GM21515 (cell line): Measurements from ENCODE around the gene BCL11B.
"Not testable (repeated sequence)": the region's sequence is repeated elsewhere in the genome, so short reads cannot be mapped to it uniquely, and the experiment has no call there.

Experiments used
- ATAC-seq: cut with Tn5 transposase; IDR thresholded peaks from one replicate; pipeline ENCODE4 v1.9.1; 2021; ENCODE audit not compliant: unreplicated experiment

BCL11B gene

DNA sequence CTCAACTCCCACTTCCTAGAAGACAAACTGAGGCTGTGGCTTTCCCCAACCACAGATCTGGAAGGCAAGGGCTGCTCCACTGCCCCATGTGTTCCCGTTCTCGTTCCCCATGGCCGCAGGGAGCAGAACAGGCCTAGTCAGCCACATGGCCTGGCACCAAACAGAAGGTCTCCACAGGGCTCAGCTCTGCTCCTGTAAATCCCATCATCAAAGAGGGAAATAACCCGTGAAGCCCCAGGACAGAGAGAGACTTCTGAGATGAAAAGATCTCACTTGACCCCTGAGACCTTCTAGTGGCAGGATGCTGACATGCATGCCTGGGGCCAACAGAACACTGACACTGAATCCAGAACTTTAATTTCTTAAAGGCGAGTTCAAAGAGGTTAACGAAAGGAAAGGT, 68.9 kb downstream of the BCL11B start:
- no peak for ATAC-seq

DNA sequence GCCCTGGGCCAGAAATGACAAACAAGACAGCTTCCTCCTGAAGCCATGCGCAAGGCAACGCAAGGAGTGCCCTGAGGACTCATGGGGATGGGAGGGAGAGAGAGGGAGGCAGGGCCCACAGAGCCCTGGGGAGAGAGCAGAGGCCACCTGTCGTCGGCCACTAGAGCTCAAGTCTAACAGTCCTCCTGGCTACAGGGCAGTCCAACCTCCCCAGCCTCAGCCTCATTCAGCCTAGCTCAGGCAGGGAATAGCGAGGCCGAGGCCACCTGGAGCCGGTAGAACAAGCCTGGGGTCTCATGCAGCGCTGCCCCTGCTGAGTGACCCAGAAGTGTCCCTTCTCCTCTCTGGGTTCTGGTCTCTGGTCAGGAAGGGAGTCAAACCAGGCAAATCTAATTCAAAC, 69.5 kb downstream of the BCL11B start:
- ATAC-seq = no peak

DNA sequence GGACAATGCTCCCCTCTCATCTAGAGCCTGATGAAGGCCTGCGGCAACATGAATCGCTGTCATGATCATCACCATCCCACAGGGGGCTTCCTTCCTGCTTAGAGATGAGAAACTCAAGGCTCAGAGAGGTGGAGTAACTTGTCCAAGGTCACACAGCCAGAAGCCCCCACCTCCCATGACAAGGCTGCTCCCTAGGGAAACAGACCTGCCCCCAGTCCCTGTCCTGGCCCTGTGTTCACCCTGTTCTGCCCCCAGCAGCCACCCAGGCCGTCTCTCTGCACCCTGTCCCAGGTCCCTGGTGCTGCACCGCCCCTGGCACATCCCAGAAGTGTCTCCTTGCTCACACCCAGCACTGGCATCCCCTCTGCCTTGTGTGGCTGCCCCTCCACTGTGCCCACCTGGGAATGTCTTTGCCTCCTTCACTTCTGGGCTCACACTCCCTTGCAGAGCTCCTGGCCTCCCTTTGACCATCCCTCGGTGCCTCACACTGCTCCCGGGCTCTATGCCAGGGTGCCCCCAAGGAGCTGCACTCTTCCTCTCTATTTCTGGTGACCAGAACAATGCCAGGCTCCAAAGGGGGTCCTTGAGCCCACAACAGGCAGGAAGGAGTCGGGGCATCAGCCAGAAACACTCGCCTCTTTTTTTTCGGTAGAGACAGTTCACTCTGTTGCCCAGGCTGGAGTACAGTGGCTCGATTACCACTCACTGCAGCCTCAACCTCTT, 70.5 kb downstream of the BCL11B start:
- no peak for ATAC-seq

DNA sequence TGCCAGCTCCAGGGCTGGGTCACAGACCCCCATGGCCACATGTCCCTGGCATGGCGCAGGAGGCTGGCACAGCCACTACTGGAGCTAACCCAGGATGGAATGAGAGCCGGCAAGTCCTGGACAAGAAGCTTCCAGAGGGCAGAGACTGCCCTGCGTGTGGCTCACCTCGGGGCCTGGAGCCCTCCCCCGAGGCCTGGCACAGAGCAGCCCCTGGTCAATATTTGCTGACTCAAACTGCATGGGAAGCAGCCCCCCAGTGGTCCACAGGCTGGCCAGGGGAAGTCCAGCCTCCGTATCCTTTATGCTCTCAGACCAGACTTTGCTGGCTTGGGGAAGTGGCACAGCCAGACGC, 71.4 kb downstream of the BCL11B start:
- ATAC-seq = no peak

DNA sequence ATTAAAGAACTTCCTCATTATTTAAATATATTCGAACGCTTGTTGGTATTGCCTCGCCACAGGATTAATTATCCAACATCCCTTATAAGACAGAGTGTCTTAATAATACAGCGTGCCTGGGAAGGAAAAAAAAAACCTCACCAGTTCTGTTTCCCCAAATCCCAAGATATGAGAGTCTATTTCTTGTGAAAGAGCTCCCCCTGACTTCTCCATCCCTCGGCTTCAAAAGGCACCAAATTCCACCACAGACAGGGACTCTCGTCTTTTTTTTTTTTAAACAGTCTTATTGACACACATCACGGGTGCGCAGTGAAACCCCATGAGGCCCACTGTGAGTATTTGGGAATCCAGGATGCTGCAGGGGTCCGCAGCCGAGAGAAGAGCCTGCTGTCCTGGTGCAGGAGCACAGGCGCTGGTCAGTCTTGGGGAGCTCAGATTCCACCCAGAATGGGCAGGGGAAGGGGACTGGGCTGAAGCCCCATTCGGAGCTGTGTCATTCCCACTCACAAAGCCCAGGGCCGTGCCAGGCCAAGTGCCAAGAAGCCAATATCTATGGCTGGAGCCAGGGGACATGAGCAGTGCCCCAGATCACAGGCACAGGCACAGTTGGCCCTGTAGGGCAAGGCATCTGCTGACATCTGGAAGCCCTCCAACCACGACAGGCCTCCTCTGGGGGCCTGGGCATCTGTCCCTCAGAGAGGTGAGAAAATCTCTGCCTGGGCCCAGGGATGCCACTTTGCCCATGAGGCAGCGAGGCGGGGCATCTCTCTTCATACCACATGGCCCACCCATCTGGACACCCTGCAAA, 71.9 kb downstream of the BCL11B start:
- ATAC-seq = no peak

DNA sequence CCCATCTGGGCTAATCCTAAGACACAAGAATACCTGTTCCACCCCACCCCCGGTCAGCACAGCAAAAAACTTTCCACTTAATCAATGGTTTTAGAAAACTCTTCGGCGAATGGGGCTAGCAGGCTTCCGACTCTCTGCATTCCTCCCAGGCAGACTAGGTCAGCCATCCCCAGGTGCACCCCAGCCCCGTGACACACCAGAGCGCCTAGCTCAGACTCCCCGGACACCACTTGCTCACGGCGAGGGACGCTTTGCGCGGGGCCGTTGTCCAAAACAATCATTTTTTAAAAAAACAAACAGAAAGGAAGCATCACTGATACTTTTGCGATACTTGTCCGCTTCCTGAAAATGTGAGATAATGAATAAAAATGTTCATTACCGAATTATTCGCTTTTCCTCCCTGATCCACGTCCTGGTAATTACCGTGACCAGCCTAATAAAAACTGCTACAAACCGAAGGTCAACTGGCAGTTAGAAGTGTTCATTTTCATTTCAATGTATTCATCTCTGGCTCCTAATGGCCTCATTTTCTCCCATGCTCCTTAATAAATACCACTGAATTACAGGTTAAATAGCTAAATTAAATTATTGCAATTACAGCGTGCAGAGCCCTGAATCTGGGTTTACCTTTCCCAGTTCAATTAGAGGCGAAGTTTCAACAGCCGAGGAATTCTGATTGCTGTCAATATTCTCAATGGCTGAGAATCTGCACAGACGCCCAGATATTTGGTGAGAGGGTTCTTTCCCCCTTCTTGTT, 73.1 kb downstream of the BCL11B start:
- no peak for ATAC-seq

DNA sequence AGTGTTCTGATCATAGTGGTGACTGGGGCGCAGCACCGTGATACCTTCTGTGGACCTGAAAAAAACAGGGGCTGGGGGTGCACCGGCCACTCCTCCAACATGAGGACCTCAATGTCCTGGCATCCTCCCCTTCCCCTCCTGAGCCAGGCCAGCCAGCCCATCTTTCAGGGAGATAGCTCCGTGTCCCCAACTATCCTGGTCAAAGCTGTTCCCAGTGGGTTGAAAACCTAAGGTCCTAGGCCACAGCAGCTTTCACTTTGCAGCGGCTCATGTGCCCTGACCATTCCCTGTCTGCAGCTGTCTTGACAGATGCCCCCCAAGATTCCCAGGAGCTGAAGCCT, 75.7 kb downstream of the BCL11B start:
- ATAC-seq = no peak

DNA sequence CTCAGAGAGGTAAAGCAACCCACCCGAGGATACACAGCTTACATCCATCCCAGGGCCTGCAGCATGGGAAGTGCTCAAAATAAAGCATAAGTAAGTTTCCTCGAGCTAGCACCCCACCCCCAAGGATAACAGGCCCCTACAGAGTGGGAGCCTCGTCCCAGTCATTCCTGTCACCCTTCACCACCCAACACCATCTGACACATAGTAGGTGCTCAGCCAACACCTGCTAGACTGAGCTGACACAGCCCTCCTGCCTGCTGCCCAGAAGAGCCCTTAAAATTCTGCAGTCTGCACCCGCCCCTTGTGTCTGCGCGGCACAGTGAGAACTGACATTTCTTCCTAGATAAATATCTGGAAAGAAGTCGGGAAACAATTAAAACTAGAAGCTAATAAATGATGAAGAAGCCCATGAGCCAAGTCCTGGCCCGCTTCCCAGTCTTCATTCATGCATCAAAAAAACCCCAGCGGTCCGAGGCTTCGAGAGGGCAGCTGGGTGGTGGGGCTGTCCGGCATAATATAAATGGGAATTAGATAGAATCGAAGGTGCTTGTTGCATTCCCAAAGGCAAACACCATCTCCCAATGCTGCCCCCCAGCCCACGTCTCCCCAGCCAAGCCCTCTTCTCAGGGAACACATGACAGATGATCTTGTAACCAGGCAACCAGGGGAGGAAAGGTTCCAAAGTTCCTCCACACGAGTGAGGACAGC, 76.2 kb downstream of the BCL11B start:
- ATAC-seq = no peak

DNA sequence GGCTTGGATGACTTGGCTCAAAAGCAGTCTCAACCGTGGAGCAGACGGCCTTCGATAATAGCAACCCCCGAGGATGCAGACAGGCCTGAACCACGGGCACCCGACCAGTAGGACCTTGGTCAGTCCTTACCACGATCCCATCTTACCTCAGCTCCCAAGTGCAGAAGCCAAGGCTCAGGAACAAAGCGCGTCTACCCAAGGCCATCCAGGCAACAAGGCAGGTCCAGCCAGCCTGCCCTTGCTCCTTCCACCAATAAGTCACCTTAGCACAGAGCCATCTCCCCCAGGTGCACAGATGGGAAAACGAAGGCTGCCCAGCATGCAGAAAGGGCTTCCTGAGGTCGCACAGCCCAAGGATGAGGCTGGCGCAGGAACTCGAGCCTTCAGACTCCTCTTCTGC, 77.3 kb downstream of the BCL11B start:
- ATAC-seq = no peak

DNA sequence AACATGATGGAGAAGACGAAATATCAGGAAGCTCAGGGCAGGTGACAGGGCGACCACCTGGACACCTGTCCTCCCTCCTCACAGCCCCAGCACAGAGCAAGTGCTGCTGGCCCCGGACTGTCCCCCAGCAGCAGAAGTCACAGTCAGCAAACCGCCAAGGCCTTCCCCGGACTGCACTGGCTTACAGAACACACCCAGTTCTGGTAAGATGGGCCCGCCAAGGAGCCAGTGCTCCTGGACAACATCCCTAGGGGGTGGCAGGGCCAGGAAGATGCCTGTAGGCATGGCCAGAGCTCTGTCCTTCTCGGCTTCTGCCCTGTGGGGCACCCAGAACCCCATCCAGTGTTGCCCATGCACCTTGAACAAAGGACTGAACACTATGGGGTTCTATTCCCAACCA, 77.9 kb downstream of the BCL11B start:
- no peak for ATAC-seq

DNA sequence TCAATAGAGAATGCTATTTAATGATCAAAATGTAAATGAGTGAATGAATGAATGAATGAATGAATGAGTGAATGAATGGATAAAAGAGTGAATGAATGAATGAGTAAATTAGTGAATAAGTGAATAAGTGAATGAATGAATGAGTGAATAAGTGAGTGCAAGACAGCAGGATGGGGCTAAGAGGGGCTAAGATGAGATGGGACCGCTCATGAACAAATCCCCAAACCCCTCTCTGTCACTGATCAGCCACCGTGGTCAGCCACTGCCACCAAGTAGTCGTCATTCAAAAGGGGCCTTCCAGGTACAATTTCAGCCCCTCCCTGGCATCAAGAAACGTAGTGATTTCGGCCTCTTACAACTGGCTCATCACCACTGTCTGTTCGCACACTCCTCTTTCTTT, 79.2 kb downstream of the BCL11B start:
- ATAC-seq = no peak

DNA sequence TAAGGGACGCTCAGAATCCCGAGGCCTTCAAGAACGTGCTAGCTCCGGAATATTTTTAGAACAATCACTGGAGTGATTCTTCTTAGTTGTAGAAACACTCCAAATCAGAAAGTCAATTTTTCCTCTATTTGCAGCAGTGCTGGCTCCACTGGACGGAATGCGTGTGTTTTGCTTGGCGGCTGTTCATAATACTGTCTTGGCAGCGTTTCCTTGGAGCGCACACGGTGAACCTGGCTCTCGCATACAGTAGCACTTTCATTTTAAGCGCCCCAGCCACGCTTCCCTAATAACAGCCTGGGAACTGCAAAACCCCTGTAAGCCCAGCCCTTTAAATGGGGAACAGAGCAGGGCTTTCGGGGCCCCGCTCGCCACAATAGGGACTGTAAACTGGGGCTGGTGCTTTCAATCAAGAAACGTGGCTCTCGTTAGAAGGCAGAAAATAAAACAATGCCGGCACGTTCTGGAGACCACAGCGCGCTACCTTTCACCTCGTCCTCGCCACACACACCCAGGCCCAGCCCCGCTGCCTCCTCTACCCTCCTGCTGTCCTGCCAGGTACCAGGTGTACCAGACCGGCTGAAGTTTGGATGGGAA, 79.9 kb downstream of the BCL11B start:
- ATAC-seq = no peak

DNA sequence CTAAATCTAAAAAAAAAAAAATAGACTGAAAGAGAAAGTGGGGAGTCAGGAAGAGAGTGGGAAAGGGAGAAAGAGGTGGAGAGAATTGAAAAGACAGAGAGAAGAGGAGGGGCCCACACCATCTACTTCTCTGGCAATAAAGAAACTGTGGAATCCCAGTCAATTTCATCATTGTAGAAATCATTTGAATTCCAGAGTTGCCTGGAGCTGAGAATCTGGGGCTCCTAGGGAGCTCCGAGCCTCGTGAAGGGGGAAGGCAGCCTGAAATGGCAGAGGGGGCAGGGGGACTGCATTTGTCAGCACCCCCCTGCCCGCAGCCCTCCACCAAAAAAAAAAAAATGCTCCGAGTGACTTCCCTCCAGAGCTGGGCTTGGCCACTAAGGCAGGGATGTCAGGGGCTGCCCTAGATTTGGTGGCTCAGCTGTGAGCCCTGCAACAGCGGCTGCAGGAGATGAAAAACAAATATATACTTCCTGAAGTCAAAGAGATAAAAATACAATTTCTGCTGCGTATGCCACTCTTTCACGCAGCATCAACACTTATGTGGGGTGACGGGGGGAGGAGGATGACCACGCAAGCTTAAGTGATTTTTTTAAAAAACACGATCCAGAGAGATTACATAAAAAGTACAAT, 80.5 kb downstream of the BCL11B start:
- ATAC-seq = no peak

DNA sequence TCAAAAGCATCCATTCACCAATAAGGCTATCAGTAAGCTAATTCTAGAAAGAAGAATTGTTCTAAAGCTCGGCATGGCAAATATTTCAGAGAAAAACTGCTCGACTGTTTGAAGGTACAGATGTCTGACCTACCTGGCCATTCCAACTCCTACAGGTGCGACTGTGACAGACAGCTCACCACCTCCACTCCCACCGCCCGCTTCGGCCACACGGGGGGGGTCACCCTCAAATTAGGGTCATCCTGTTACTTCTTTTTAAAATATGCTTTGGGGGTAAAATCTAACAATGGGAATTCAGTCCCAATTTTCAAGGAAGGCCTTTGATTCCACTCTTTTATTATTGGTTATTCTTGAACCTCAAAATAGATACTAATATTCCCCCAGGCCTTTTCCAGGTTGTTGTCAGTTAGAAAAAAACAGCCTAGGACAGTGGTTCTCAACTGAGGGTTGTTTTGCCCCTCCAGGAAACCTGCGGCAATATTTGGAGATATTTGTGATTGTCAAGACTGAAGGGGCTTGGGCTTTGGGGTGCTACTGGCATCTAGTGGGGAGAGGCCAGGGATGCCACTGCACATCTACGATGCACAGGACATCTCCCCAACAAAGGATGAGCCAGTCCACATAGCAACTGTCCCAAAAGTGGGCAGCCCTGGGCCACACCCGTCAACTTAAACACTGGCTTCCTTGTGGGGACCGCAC, 81.2 kb downstream of the BCL11B start:
- ATAC-seq = no peak

DNA sequence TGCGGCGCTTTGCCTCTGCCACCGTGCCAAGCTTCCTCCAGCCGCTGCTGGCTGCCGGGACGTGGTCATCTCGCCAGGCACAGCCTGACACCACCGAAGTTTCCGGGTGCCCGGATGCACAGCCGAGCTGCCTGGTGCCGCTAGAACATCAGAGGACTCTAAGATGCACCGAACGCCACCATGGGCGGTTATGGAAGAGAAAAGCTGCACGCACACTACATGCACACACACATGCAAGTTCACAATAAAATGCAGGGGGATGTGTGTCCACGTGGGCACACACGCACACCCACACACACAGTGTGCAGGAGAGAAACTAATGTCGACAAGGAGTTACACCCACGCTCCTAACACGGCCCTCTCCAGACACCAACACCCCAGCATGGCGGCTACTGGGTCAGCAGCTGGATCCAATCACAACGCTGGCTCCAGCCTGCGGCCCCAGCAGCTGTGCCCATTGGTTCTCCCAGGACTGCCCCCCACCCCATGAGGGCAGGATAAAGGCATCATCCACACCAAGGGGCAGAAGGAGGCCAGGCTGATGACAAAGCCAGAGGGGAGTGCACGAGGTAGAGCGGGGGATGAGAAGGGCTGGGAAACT, 82.7 kb downstream of the BCL11B start:
- no peak for ATAC-seq

DNA sequence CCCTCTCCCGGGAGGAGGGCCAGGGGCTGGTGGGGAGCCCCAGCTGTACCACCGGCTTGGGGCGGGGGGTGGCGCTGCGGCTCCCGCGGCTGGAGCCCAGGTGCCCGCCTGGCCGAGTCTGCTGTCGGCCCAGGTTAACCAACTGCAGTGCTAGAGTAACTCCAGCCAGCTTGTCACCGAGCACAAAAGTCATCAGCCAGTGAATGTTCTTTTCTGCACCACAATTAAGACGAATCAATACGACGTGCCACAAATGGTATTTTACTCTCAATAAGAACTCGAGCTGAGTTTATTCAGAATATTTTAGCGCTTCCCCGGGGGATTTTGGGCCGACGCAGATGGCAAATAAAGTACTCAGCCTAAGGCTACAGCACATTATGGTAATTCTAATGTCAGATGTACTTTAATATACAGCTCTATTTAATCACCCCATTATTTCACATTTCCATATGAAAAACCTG, 83.2 kb downstream of the BCL11B start:
- no peak for ATAC-seq

DNA sequence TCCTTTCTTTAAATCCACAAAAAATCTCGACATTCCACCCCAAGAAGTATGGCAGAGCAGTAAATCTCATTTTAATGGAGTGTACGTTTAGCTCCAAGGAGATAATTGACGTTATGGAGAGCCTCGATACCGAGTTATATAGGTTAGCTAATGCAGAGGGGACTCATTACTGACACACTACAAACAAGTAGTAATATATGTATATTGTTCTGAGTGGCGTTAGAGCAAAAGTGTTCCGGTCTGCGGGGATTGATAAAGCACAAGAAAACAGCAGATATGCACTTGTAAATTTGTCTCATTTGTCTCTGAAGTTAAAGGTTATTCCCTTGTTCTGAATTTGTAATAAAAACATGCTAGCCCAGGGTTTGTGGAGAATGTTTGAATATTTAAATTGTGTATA, 84.1 kb downstream of the BCL11B start:
- no peak for ATAC-seq

DNA sequence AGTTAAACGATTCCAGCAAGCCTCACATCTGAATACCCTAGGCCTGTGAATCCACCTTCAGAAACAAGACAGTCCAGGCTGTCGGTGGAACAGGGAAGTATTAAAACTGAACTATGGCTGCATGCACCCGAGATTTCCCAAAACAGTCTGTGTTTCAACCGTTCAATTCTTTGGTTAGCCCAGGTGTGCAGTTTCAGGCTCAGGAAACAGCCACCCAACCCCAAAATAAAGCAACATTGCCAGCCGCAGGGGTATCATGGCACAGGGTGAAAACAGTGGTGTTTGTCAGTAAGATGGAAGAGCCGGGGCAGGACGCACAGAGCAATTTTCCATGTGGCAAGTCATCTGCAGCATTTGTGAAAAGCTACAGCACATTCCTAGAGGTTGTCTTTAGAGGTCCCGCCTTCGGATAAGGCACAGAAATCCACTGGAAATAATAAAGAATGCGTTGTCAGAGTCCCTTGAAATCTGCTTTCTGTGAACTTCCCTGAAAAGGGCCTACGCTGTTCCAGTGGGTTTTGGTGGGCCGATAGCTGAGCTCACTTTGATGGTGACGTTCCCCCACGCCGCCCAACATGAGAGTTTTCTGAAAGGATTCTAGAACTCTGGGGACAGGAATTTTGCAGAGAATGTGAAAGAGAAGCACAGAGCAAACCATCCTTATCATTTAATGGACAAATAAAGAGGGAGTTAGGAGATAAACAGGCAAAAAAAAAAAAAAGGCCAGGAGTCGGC, 84.9 kb downstream of the BCL11B start:
- no peak for ATAC-seq

DNA sequence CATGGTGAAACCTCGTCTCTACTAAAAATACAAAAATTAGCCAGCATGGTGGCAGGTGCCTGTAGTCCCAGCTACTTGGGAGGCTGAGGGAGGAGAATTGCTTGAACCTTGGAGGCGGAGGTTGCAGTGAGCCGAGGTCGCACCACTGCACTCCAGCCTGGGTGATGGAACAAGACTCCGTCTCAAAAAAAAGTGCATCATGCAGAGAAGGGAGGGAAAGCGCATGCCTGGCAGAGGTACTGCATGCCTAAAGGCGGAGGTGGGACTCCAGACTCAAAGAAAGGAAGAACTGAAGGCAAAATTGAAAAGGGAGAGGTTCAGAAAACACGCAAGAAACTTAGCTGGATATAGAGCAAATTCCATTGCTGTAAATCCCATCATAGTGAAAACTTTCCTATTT, 85.7 kb downstream of the BCL11B start:
- ATAC-seq = not testable (repeated sequence)
